HG03378 (cell line): ENCODE measurements around the gene L3MBTL2.

Experiments used
- ATAC-seq: cut with Tn5 transposase; IDR thresholded peaks from one replicate; pipeline ENCODE4 v1.9.1; 2021; ENCODE audit warnings: mild to moderate bottlenecking, moderate library complexity; ENCODE audit not compliant: unreplicated experiment

Gene L3MBTL2

GRCh38 chr22:41264408-41264941, 59.4 kb downstream of the L3MBTL2 start:
- ATAC-seq = no peak

- no peak for ATAC-seq
Observed at GRCh38 chr22:41267958-41268357, 62.8 kb downstream of the L3MBTL2 start.

- ATAC-seq = no peak
Observed at GRCh38 chr22:41271787-41272186, 66.7 kb downstream of the L3MBTL2 start.

- ATAC-seq = no peak
Observed at GRCh38 chr22:41273128-41273527, 68.0 kb downstream of the L3MBTL2 start.

- ATAC-seq = no peak
Observed at GRCh38 chr22:41274856-41275255, 69.7 kb downstream of the L3MBTL2 start.

- ATAC-seq = no peak
Observed at GRCh38 chr22:41280065-41280464, 75.0 kb downstream of the L3MBTL2 start.

- no peak for ATAC-seq
Observed at GRCh38 chr22:41280854-41281253, 75.7 kb downstream of the L3MBTL2 start.
